Brain microvascular endothelial cell (primary cell): ENCODE data around the gene HSPA1B.
"Not testable (repeated sequence)": the region's sequence is repeated elsewhere in the genome, so short reads cannot be mapped to it uniquely, and the experiment has no call there.

Source experiments
- DNase-seq: peaks from one replicate; pipeline ENCODE4 v3.0.0-alpha.2; 2020
- H3K27ac ChIP-seq: fragments of 250-450 bp; sonication (Bioruptor Pico); 2 replicates; pipeline ENCODE4 v1.5.1; 2020; ENCODE audit warnings: mild to moderate bottlenecking, moderate library complexity
- H3K27me3 ChIP-seq: fragments of 250-450 bp; sonication (Bioruptor Pico); replicated peaks from 2 replicates; pipeline ENCODE4 v1.5.1; 2020; ENCODE audit warnings: mild to moderate bottlenecking
- H3K36me3 ChIP-seq: fragments of 250-450 bp; sonication (Bioruptor Pico); replicated peaks from 2 replicates; pipeline ENCODE4 v1.5.1; 2020; ENCODE audit warnings: mild to moderate bottlenecking
- H3K4me3 ChIP-seq: 2 replicates; pipeline ENCODE4 v1.5.1; 2011; ENCODE audit warnings: low read depth, mild to moderate bottlenecking, control low read depth, low read length, moderate library complexity
- in situ Hi-C: cut with HindIII; loops from 2 replicates; pipeline ENCODE4 v1.10.0; 2017; ENCODE audit warnings: low sequenced_read_pairs, low pct_ligation_motif_present
- TF ChIP-seq, protein P1 (sequence below): IDR thresholded peaks from 2 replicates; pipeline ENCODE4 v1.5.1; 2011; ENCODE audit warnings: low read depth, mild to moderate bottlenecking, moderate library complexity, low read length, control low read depth, inconsistent platforms; ENCODE audit errors: missing control alignments

HSPA1B gene

DNA sequence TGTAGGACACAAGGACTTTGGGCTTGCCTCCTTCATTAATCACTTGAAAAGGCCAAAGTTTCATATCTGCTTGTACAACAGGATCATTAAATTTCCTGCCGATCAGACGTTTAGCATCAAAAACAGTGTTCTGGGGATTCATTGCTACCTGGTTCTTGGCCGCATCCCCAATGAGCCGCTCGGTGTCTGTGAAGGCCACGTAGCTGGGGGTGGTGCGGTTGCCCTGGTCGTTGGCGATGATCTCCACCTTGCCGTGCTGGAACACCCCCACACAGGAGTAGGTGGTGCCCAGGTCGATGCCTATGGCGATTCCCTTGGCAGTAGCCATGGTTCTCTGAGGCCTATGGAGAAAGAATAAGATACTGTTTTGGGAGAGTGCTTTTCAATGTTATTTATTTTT lies 15.9 kb upstream of the HSPA1B start:
- no peak overlapping the region for H3K4me3 ChIP-seq
- no peak for DNase-seq
- TF ChIP-seq, protein P1, sequence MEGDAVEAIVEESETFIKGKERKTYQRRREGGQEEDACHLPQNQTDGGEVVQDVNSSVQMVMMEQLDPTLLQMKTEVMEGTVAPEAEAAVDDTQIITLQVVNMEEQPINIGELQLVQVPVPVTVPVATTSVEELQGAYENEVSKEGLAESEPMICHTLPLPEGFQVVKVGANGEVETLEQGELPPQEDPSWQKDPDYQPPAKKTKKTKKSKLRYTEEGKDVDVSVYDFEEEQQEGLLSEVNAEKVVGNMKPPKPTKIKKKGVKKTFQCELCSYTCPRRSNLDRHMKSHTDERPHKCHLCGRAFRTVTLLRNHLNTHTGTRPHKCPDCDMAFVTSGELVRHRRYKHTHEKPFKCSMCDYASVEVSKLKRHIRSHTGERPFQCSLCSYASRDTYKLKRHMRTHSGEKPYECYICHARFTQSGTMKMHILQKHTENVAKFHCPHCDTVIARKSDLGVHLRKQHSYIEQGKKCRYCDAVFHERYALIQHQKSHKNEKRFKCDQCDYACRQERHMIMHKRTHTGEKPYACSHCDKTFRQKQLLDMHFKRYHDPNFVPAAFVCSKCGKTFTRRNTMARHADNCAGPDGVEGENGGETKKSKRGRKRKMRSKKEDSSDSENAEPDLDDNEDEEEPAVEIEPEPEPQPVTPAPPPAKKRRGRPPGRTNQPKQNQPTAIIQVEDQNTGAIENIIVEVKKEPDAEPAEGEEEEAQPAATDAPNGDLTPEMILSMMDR = no peak
- no peak overlapping the region for H3K27ac ChIP-seq
- H3K27me3 ChIP-seq = no peaks in the 10 kb centered on the region
- in situ Hi-C loops = no loop called here
- H3K36me3 ChIP-seq = no peaks in the 10 kb centered on the region

DNA sequence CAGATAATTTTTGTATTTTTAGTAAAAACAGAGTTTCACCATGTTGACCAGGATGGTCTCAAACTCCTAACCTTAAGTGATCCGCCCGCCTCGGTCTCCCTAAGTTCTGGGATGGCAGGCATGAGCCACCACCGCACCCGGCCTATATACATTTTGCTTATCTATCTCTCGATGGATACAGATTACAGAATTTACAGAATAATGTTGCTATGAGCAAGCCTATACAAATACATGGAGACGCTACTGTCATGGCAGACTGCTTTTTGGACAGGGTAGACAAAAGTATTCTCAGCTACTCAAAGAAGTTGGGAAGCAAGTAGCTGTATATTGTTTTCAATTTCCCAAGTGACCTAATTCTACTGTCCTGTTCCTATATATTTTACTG lies 14.1 kb upstream of the HSPA1B start:
- H3K27me3 ChIP-seq = no peaks in the 10 kb centered on the region
- no peak overlapping the region for H3K4me3 ChIP-seq
- in situ Hi-C loops = no loop called here
- H3K27ac ChIP-seq = peak overlapping the region; percentile 80
- TF ChIP-seq, protein P1 = no peak
- no peak for DNase-seq
- no peaks in the 10 kb centered on the region for H3K36me3 ChIP-seq

DNA sequence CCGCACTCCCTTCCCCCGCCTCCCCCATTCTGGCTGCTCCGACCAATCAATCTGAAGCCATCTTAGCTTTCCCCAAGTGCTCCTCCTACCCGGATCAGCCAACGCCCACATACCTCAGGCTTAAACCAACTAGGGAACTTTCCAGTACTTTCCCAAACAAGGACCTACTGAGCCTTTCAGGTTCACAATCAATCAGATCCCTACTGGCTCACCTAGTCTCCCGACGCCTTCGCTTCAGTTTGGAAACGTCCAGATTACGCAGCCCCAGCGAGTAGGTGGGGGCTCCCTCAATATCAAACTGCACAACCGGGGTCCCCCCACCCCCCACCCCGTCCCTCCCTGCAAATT lies 12.9 kb upstream of the HSPA1B start:
- H3K4me3 ChIP-seq = peak overlapping the region; percentile 73
- in situ Hi-C loops = no loop called here
- H3K27ac ChIP-seq = peak overlapping the region; percentile 90
- no peaks in the 10 kb centered on the region for H3K27me3 ChIP-seq
- peak; percentile 94 for DNase-seq
- TF ChIP-seq, protein P1 = no peak
- H3K36me3 ChIP-seq = no peaks in the 10 kb centered on the region

DNA sequence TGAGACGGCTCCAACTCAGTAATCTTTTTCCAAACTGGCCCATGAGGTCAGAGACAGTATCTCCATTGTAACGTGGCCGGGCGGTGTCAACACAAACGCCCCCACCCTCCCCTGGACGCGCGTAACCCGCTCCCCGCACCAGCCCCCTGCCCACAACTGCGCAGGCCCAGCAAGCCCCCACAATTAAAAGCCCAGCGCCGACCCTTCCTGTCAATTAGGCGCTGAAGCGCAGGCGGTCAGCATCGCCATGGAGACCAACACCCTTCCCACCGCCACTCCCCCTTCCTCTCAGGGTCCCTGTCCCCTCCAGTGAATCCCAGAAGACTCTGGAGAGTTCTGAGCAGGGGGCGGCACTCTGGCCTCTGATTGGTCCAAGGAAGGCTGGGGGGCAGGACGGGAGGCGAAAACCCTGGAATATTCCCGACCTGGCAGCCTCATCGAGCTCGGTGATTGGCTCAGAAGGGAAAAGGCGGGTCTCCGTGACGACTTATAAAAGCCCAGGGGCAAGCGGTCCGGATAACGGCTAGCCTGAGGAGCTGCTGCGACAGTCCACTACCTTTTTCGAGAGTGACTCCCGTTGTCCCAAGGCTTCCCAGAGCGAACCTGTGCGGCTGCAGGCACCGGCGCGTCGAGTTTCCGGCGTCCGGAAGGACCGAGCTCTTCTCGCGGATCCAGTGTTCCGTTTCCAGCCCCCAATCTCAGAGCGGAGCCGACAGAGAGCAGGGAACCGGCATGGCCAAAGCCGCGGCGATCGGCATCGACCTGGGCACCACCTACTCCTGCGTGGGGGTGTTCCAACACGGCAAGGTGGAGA lies 12.3 kb upstream of the HSPA1B start, which contains the start of the genes HSPA1A and HSPA1L:
TSS of gene HSPA1A (plus strand) at position 519 of the 814 bp plus-strand sequence. CDS start at position 733, 214 bp downstream.
TSS of gene HSPA1L (minus strand) at position 259 of the 814 bp plus-strand sequence. CDS start 3,311 bp downstream, outside the sequence.
- DNase-seq = peak; percentile 97
- H3K4me3 ChIP-seq = peak within 1 kb of the TSS; percentile 73
- TF ChIP-seq, protein P1 = no peak
- no peaks in the 10 kb centered on the region for H3K36me3 ChIP-seq
- H3K27ac ChIP-seq = peak within 1 kb of the TSS; percentile 90
- in situ Hi-C loops = no loop called here
- H3K27me3 ChIP-seq = no peaks in the 10 kb centered on the region

DNA sequence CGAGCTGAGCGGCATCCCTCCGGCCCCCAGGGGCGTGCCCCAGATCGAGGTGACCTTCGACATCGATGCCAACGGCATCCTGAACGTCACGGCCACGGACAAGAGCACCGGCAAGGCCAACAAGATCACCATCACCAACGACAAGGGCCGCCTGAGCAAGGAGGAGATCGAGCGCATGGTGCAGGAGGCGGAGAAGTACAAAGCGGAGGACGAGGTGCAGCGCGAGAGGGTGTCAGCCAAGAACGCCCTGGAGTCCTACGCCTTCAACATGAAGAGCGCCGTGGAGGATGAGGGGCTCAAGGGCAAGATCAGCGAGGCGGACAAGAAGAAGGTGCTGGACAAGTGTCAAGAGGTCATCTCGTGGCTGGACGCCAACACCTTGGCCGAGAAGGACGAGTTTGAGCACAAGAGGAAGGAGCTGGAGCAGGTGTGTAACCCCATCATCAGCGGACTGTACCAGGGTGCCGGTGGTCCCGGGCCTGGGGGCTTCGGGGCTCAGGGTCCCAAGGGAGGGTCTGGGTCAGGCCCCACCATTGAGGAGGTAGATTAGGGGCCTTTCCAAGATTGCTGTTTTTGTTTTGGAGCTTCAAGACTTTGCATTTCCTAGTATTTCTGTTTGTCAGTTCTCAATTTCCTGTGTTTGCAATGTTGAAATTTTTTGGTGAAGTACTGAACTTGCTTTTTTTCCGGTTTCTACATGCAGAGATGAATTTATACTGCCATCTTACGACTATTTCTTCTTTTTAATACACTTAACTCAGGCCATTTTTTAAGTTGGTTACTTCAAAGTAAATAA lies 10.2 kb upstream of the HSPA1B start:
- peak overlapping the region; percentile 51 for H3K4me3 ChIP-seq

DNA sequence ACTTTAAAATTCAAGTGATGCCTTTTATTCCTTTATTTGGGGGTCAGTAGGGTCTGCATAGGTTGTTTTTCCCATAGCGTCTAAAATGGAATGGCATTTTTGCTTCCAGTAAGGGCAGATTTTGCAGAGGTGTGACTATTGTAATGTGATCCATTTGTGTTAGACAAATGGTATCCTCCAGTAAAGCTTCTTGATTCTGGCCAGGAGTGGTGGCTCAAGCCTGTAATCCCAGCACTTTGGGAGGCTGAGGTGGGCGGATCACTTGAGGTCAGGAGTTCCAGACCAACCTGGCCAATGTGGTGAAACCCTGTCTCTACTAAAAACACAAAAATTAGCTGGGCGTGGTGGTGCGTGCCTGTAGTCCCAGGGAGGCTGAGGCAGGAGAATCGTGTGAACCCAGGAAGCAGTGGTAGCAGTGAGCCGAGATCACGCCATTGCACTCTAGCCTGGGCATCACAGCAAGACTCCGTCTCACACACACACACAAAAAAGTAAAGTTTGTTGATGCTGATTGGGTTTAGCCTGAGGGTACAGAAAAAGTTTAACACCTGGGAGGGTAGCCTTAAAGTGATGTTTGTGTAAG lies 9.5 kb upstream of the HSPA1B start:
- H3K4me3 ChIP-seq = peak overlapping the region; percentile 51
- H3K27me3 ChIP-seq, DNase-seq, H3K36me3 ChIP-seq, in situ Hi-C loops: not testable (repeated sequence)
- H3K27ac ChIP-seq = peak overlapping the region; percentile 1

More for the DNA sequence above, 10.2 kb upstream of the HSPA1B start:
- H3K27ac ChIP-seq = peak overlapping the region; percentile 1
- in situ Hi-C loops, DNase-seq, H3K27me3 ChIP-seq, H3K36me3 ChIP-seq: not testable (repeated sequence)
